ENCODE results near the gene ELAVL4.

Gene ELAVL4

DNA sequence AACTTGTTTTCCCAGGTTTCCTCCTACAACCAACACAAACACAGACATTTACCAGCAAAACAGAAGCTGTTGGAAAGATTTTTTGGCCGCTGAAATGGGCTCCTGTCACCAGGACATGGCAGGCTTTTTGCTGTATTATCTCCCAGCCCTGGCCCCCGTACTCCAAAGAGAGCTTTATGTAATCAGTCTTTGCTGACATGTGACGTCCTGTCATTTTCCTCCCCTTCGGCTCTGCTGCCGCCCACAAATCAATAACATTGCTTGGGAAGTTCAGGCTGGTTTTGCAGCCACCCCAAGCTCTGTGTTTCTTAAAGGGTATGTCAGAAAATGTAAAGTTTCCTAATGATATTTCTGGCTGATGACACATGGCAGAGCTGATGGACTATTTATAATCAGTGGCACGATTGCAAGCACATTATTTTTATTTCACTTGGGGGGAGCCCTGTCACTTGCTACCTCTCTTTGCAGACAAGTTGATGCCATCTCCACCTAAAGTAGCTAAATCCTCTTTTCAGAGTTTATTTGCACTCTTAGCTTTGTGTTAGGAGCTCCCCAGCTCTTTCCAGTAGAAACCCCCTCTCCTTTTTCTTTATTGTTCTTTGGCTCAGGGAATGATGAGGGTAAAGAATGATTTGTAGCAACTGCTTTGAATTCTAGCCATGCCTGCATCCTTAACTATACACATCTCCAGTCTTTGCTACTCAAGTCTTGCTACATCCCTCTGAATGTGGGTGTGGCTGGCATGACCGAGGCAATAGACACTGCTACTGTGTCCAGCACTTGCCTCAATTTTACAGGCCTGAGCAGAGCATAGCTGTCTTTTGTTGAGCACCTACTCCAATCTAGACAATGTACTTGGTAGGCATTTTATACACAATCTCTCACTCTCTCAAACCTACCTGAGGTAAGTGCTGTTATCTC lies 67.3 kb downstream of the ELAVL4 start:
- no peak overlapping the region for H3K4me3 ChIP-seq (ENCODE audit: low read length in 2 of 2)

DNA sequence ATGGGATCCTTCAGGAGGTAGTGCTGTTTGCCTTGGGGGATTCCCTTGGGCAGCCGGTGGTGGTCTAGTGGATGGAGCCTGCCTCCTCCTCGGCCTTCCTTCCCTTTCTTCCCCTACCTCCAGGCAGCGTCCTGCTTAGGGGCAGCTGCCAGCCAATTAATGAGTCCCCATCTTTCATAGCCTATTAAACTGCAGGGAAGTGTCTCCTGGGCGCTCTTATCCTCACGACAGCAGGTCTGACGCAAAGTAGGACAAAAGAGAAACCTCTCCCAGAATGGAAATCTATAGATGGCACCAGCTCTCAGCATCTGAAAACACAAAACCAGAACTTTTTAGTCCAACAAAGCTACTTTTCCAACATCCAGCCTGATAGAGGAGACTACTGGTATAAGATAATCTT lies 69.3 kb downstream of the ELAVL4 start:
- Histone ChIP-seq H3K9ac (ENCODE audit: low read depth in 1 of 2, low read length in 2 of 2) (no peak overlapping the region), H3K4me1 (ENCODE audit: control insufficient read depth in 2 of 2, insufficient read depth in 2 of 2, low read length in 2 of 2) (no peaks in the 10 kb centered on the region), H3K4me3 (ENCODE audit: low read length in 2 of 2) (no peak overlapping the region), H3K27me3 (ENCODE audit: control insufficient read depth in 2 of 2, insufficient read depth in 2 of 2, low read length in 2 of 2) (no peaks in the 10 kb centered on the region), H3K27ac (ENCODE audit: low read depth in 2 of 2, low read length in 2 of 2) (no peak overlapping the region), H3K36me3 (ENCODE audit: control insufficient read depth in 2 of 2, insufficient read depth in 2 of 2, low read length in 2 of 2) (no peaks in the 10 kb centered on the region), H3K9me3 (ENCODE audit: control insufficient read depth in 2 of 2, low read length in 2 of 2) (no peaks in the 10 kb centered on the region)

More for the DNA sequence above, 67.3 kb downstream of the ELAVL4 start:
- Histone ChIP-seq H3K27ac (ENCODE audit: low read depth in 2 of 2, low read length in 2 of 2) (no peak overlapping the region), H3K27me3 (ENCODE audit: control insufficient read depth in 2 of 2, insufficient read depth in 2 of 2, low read length in 2 of 2) (no peaks in the 10 kb centered on the region), H3K9me3 (ENCODE audit: control insufficient read depth in 2 of 2, low read length in 2 of 2) (no peaks in the 10 kb centered on the region), H3K36me3 (ENCODE audit: control insufficient read depth in 2 of 2, insufficient read depth in 2 of 2, low read length in 2 of 2) (no peaks in the 10 kb centered on the region), H3K9ac (ENCODE audit: low read depth in 1 of 2, low read length in 2 of 2) (no peak overlapping the region), H3K4me1 (ENCODE audit: control insufficient read depth in 2 of 2, insufficient read depth in 2 of 2, low read length in 2 of 2) (no peaks in the 10 kb centered on the region)

DNA sequence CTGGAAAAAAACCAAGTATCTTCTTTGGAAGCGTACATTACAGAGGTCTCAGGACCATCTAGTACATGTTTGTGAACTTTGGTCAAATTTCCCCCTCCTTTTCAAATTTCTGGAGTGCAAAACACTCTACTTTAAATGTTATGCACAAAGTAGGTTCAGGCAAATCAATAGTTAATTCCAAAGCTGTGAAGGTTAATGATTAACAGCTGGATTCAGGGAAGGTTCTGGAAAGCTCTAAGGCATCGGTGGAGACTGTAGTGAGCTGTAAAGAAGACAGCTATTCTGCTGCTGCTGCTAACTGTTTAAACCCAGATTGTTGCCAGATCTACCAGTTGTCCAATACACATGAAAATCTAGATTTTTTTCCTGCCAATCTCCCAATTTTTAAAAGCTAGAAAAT lies 70.9 kb downstream of the ELAVL4 start:
- Histone ChIP-seq H3K4me3 (ENCODE audit: low read length in 2 of 2) (no peak overlapping the region), H3K36me3 (ENCODE audit: control insufficient read depth in 2 of 2, insufficient read depth in 2 of 2, low read length in 2 of 2) (no peaks in the 10 kb centered on the region), H3K27ac (ENCODE audit: low read depth in 2 of 2, low read length in 2 of 2) (no peak overlapping the region), H3K27me3 (ENCODE audit: control insufficient read depth in 2 of 2, insufficient read depth in 2 of 2, low read length in 2 of 2) (no peaks in the 10 kb centered on the region), H3K9ac (ENCODE audit: low read depth in 1 of 2, low read length in 2 of 2) (no peak overlapping the region), H3K4me1 (ENCODE audit: control insufficient read depth in 2 of 2, insufficient read depth in 2 of 2, low read length in 2 of 2) (no peaks in the 10 kb centered on the region), H3K9me3 (ENCODE audit: control insufficient read depth in 2 of 2, low read length in 2 of 2) (no peaks in the 10 kb centered on the region)

DNA sequence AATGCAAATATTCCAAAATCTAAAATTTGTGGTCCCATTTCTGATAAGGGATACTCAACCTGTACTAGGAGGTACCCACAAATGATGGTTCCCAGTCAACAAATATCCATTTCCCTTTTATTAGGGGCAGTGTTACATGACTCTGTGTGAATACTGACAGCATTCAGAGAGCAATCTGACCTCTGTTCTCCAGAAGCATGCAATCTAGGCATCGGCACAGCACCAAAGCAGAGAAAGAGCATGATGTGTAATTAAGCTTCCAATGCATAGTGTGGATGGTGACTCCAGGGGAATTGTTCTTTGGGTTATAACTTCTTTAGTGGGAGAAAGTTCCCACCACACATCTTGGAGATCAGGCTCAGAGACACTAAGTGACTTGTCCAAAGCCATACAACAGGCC lies 71.6 kb downstream of the ELAVL4 start:
- no peaks in the 10 kb centered on the region for H3K36me3 ChIP-seq (ENCODE audit: control insufficient read depth in 2 of 2, insufficient read depth in 2 of 2, low read length in 2 of 2)
- H3K9me3 ChIP-seq (ENCODE audit: control insufficient read depth in 2 of 2, low read length in 2 of 2), result no peaks in the 10 kb centered on the region
- H3K27ac ChIP-seq (ENCODE audit: low read depth in 2 of 2, low read length in 2 of 2), result no peak overlapping the region
- H3K27me3 ChIP-seq (ENCODE audit: control insufficient read depth in 2 of 2, insufficient read depth in 2 of 2, low read length in 2 of 2), result no peaks in the 10 kb centered on the region
- no peak overlapping the region for H3K9ac ChIP-seq (ENCODE audit: low read depth in 1 of 2, low read length in 2 of 2)
- no peaks in the 10 kb centered on the region for H3K4me1 ChIP-seq (ENCODE audit: control insufficient read depth in 2 of 2, insufficient read depth in 2 of 2, low read length in 2 of 2)
- H3K4me3 ChIP-seq (ENCODE audit: low read length in 2 of 2), result no peak overlapping the region

DNA sequence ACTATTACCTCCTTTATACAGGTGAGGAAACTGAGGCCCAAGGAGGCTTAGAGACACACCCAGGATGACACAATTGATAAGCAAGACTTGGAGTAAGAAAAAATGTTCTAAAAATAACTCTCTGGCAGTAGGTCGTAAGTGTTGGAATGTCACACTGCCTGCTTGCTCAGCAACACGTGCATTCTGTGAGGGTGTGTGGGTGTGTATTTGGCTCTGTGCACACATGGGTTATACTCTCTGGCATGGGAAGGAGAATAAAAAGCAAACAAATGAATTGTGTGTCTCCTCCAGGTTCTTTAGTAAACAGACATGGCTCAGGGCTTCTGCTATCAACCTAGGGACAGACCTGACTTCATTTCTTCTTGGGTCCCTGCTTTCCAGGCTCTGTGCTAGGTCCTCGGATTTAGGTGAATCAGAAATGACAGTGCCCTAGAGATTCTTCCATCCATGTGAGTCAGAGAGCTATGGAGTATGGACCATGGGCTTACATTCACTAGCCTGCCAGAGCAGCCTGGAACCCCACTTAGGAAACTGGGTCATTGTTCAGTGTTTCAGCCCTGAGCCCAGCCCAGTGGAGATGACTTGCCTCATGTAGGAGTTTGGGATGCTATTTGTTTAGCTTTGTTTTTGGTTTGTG lies 72.4 kb downstream of the ELAVL4 start:
- no peak overlapping the region for H3K4me3 ChIP-seq (ENCODE audit: low read length in 2 of 2)
- no peak overlapping the region for H3K9ac ChIP-seq (ENCODE audit: low read depth in 1 of 2, low read length in 2 of 2)
- no peak overlapping the region for H3K27ac ChIP-seq (ENCODE audit: low read depth in 2 of 2, low read length in 2 of 2)
- H3K36me3 ChIP-seq (ENCODE audit: control insufficient read depth in 2 of 2, insufficient read depth in 2 of 2, low read length in 2 of 2), result no peaks in the 10 kb centered on the region
- H3K27me3 ChIP-seq (ENCODE audit: control insufficient read depth in 2 of 2, insufficient read depth in 2 of 2, low read length in 2 of 2), result no peaks in the 10 kb centered on the region
- H3K4me1 ChIP-seq (ENCODE audit: control insufficient read depth in 2 of 2, insufficient read depth in 2 of 2, low read length in 2 of 2), result no peaks in the 10 kb centered on the region
- H3K9me3 ChIP-seq (ENCODE audit: control insufficient read depth in 2 of 2, low read length in 2 of 2), result no peaks in the 10 kb centered on the region

DNA sequence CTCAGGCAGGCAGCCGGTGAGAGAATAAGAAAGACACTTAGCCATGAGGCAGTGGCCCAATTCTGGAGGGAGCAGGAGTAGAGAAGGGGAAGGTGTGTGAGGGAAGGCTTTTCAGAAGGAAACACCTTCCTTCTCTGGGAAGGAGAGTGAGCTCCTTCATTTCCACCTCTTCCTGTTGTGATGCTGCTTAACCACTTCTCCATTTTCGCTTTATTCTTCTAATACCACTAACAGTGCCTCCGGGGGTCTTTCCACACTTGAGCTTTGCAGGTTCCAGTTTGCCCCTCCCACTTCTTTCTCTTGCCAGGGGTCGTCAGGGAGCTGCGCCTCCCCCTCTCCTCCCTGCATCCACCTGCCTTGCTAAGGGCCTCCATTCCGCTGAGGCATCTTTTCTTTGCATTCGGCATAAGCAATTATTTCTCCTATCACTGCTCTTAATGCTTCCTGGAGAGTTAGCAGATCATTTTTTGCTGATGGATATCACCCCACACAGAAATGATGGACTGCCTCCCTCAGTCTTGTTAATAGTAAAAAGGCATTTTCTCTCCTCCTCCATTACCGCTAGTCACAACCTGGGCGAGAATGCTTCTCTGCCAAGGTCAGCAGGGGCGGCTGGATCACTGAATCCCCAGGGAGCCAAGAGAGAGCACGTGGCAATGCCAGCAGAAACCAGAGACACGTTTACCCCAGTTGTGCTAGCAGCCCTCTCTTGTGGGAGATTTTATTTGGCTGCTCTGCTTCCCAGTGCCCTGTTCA lies 74.8 kb downstream of the ELAVL4 start:
- H3K27me3 ChIP-seq (ENCODE audit: control insufficient read depth in 2 of 2, insufficient read depth in 2 of 2, low read length in 2 of 2), result no peaks in the 10 kb centered on the region
- no peaks in the 10 kb centered on the region for H3K9me3 ChIP-seq (ENCODE audit: control insufficient read depth in 2 of 2, low read length in 2 of 2)
- no peaks in the 10 kb centered on the region for H3K4me1 ChIP-seq (ENCODE audit: control insufficient read depth in 2 of 2, insufficient read depth in 2 of 2, low read length in 2 of 2)
- H3K9ac ChIP-seq (ENCODE audit: low read depth in 1 of 2, low read length in 2 of 2), result no peak overlapping the region
- no peak overlapping the region for H3K27ac ChIP-seq (ENCODE audit: low read depth in 2 of 2, low read length in 2 of 2)
- no peaks in the 10 kb centered on the region for H3K36me3 ChIP-seq (ENCODE audit: control insufficient read depth in 2 of 2, insufficient read depth in 2 of 2, low read length in 2 of 2)
- H3K4me3 ChIP-seq (ENCODE audit: low read length in 2 of 2), result no peak overlapping the region

DNA sequence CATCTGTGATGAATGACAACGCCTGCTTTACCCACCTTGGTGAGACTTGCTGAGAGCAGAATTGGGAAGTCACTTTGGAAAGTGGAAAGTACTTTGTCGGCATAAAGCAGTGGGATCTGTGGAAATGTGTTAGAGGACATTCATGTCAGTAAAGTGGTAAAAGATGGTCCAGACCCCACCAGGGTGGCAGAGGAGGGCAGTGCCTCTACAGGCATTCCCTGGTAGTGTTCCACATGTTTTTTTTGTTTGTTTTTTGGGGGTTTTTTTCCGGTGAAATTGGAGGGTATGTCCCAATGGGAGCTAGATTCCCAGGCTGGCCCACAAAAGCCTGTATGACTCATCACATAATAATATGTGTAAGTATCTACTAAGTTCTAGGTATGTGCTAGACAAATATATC lies 80.6 kb downstream of the ELAVL4 start:
- Histone ChIP-seq H3K9ac (ENCODE audit: low read depth in 1 of 2, low read length in 2 of 2) (no peak overlapping the region), H3K27ac (ENCODE audit: low read depth in 2 of 2, low read length in 2 of 2) (no peak overlapping the region), H3K4me1 (ENCODE audit: control insufficient read depth in 2 of 2, insufficient read depth in 2 of 2, low read length in 2 of 2) (no peaks in the 10 kb centered on the region), H3K36me3 (ENCODE audit: control insufficient read depth in 2 of 2, insufficient read depth in 2 of 2, low read length in 2 of 2) (no peaks in the 10 kb centered on the region), H3K27me3 (ENCODE audit: control insufficient read depth in 2 of 2, insufficient read depth in 2 of 2, low read length in 2 of 2) (no peaks in the 10 kb centered on the region), H3K9me3 (ENCODE audit: control insufficient read depth in 2 of 2, low read length in 2 of 2) (no peaks in the 10 kb centered on the region), H3K4me3 (ENCODE audit: low read length in 2 of 2) (no peak overlapping the region)

DNA sequence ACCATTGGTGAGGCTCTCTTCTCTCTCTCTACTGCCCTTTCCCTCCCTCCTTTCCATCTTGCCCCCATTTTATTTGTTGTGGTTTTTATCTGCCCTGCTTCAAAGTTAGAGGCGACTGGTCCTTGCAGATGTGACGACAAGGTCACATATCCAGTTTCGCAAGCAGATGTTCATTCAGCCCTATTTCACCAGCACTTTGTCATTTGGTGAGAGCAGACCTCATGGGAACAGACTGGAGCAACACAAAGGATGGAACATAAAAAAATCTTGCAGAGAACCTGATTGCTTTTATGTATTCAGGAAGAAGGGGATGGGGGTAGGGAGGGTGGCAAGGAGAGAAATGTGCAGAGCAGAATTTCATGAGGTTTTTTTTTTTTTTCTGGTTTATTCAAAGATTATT lies 84.3 kb downstream of the ELAVL4 start:
- H3K4me1 ChIP-seq (ENCODE audit: control insufficient read depth in 2 of 2, insufficient read depth in 2 of 2, low read length in 2 of 2), result no peaks in the 10 kb centered on the region
- H3K27ac ChIP-seq (ENCODE audit: low read depth in 2 of 2, low read length in 2 of 2), result no peak overlapping the region
- no peak overlapping the region for H3K4me3 ChIP-seq (ENCODE audit: low read length in 2 of 2)
- no peak overlapping the region for H3K9ac ChIP-seq (ENCODE audit: low read depth in 1 of 2, low read length in 2 of 2)
- no peaks in the 10 kb centered on the region for H3K9me3 ChIP-seq (ENCODE audit: control insufficient read depth in 2 of 2, low read length in 2 of 2)
- H3K27me3 ChIP-seq (ENCODE audit: control insufficient read depth in 2 of 2, insufficient read depth in 2 of 2, low read length in 2 of 2), result no peaks in the 10 kb centered on the region
- no peaks in the 10 kb centered on the region for H3K36me3 ChIP-seq (ENCODE audit: control insufficient read depth in 2 of 2, insufficient read depth in 2 of 2, low read length in 2 of 2)

DNA sequence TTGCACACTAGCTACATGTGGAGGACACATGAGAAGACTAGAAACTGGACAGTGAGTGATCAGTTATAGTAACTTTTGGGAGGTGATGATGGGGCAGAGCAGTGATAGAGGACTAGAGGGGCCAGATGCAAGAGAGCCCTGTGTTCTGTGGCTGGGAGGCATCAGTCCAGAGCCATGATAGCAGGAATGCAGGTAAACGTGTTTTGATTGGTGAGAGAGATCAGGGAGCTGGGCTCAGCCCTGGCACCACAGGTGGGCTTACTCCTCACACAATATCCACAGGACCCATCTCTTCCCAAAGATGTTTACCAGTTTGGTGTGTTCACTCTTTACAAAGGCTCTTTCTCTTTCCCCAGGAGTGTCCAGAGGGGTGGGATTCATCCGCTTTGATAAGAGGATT lies 86.5 kb downstream of the ELAVL4 start:
- H3K27me3 ChIP-seq (ENCODE audit: control insufficient read depth in 2 of 2, insufficient read depth in 2 of 2, low read length in 2 of 2), result no peaks in the 10 kb centered on the region
- H3K27ac ChIP-seq (ENCODE audit: low read depth in 2 of 2, low read length in 2 of 2), result no peak overlapping the region
- no peaks in the 10 kb centered on the region for H3K4me1 ChIP-seq (ENCODE audit: control insufficient read depth in 2 of 2, insufficient read depth in 2 of 2, low read length in 2 of 2)
- no peaks in the 10 kb centered on the region for H3K36me3 ChIP-seq (ENCODE audit: control insufficient read depth in 2 of 2, insufficient read depth in 2 of 2, low read length in 2 of 2)
- no peak overlapping the region for H3K9ac ChIP-seq (ENCODE audit: low read depth in 1 of 2, low read length in 2 of 2)
- no peaks in the 10 kb centered on the region for H3K9me3 ChIP-seq (ENCODE audit: control insufficient read depth in 2 of 2, low read length in 2 of 2)
- H3K4me3 ChIP-seq (ENCODE audit: low read length in 2 of 2), result no peak overlapping the region

DNA sequence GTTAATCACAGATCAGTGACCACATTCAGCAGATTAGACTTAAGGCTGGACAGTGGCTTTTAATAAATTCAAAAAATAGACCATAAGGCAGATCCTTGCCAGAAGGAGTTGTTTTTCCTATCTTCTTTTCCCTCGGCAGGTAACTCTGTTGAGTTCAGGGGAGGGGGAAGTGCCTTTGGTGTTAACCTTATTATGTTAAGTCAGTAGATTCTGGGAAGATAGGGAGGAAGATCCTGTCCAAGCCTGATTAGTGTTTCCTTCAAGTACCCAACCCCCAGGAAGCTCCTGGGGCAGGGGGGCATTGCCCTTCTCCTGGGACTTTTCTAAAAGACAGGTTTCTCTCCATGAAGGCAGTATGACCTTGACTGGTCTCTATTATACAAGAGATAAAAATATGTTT lies 87.4 kb downstream of the ELAVL4 start:
- Histone ChIP-seq H3K27ac (ENCODE audit: low read depth in 2 of 2, low read length in 2 of 2) (no peak overlapping the region), H3K4me1 (ENCODE audit: control insufficient read depth in 2 of 2, insufficient read depth in 2 of 2, low read length in 2 of 2) (no peaks in the 10 kb centered on the region), H3K36me3 (ENCODE audit: control insufficient read depth in 2 of 2, insufficient read depth in 2 of 2, low read length in 2 of 2) (no peaks in the 10 kb centered on the region), H3K9ac (ENCODE audit: low read depth in 1 of 2, low read length in 2 of 2) (no peak overlapping the region), H3K27me3 (ENCODE audit: control insufficient read depth in 2 of 2, insufficient read depth in 2 of 2, low read length in 2 of 2) (no peaks in the 10 kb centered on the region), H3K9me3 (ENCODE audit: control insufficient read depth in 2 of 2, low read length in 2 of 2) (no peaks in the 10 kb centered on the region), H3K4me3 (ENCODE audit: low read length in 2 of 2) (no peak overlapping the region)

All from mucosa of rectum (tissue), 2 donors.